GM23248 (cell line): ENCODE results near the gene SMARCA2. TPM values are rescaled to one million over a fixed set of nuclear protein-coding genes. Genes with fewer than 3 reads are reported as not detected.

Source experiments
- DNase-seq: peaks from one replicate; pipeline ENCODE4 v3.0.0-alpha.2; 2015
- H2AFZ ChIP-seq: fragments of 200-600 bp; sonication (generic); 2 replicates; pipeline ENCODE4 v1.6.1; 2016; ENCODE audit warnings: antibody characterized with exemption
- H3F3A ChIP-seq: fragments of 200-600 bp; sonication (generic); 2 replicates; pipeline ENCODE4 v1.6.1; 2016; ENCODE audit warnings: mild to moderate bottlenecking, antibody characterized with exemption, mixed run types; ENCODE audit not compliant: insufficient read depth
- H3K27ac ChIP-seq: fragments of 200-600 bp; sonication (generic); 2 replicates; pipeline ENCODE4 v1.5.1; 2016; ENCODE audit warnings: mild to moderate bottlenecking
- H3K27me3 ChIP-seq: fragments of 200-600 bp; sonication (generic); replicated peaks from 2 replicates; pipeline ENCODE4 v1.6.1; 2016; ENCODE audit warnings: mild to moderate bottlenecking; ENCODE audit not compliant: insufficient read depth
- H3K36me3 ChIP-seq: fragments of 200-600 bp; sonication (generic); 2 replicates; pipeline ENCODE4 v1.6.1; 2016; ENCODE audit warnings: low read depth, mild to moderate bottlenecking
- H3K4me1 ChIP-seq: fragments of 200-600 bp; sonication (generic); 2 replicates; pipeline ENCODE4 v1.6.1; 2016; ENCODE audit warnings: mild to moderate bottlenecking; ENCODE audit not compliant: insufficient read depth
- H3K4me2 ChIP-seq: fragments of 200-600 bp; sonication (generic); one replicate; pipeline ENCODE4 v1.6.1; 2016; ENCODE audit warnings: mild to moderate bottlenecking; ENCODE audit not compliant: unreplicated experiment
- H3K4me3 ChIP-seq: fragments of 200-600 bp; sonication (generic); 2 replicates; pipeline ENCODE4 v1.5.1; 2016; ENCODE audit warnings: mild to moderate bottlenecking
- H3K79me2 ChIP-seq: fragments of 200-600 bp; sonication (generic); 2 replicates; pipeline ENCODE4 v1.6.1; 2016; ENCODE audit warnings: mild to moderate bottlenecking; ENCODE audit not compliant: insufficient read depth
- H3K9ac ChIP-seq: fragments of 200-600 bp; sonication (generic); 2 replicates; pipeline ENCODE4 v1.6.1; 2016; ENCODE audit warnings: mild to moderate bottlenecking
- H3K9me2 ChIP-seq: fragments of 200-600 bp; sonication (generic); 2 replicates; pipeline ENCODE4 v1.6.1; 2016; ENCODE audit warnings: mixed run types, mild to moderate bottlenecking, moderate library complexity; ENCODE audit not compliant: insufficient read depth
- H3K9me3 ChIP-seq: fragments of 200-600 bp; sonication (generic); one replicate; pipeline ENCODE4 v1.6.1; 2017; ENCODE audit warnings: low read depth
- H4K20me1 ChIP-seq: fragments of 200-600 bp; sonication (generic); 2 replicates; pipeline ENCODE4 v1.6.0; 2016; ENCODE audit not compliant: insufficient read depth
- EZH2 ChIP-seq: fragments of 200-600 bp; sonication (generic); IDR thresholded peaks from 2 replicates; pipeline ENCODE4 v1.6.1; 2018; ENCODE audit warnings: antibody characterized with exemption, mild to moderate bottlenecking; ENCODE audit not compliant: insufficient read depth, poor library complexity, severe bottlenecking
- EZH2phosphoT487 ChIP-seq: fragments of 200-600 bp; sonication (generic); IDR thresholded peaks from 2 replicates; pipeline ENCODE4 v1.6.1; 2018; ENCODE audit warnings: antibody characterized with exemption, moderate library complexity, mild to moderate bottlenecking, low read depth; ENCODE audit not compliant: insufficient read depth
- WGBS, 2 experiments: methylation state at CpG; one replicate each; pipeline ENCODE4 v1.1.6; 2015 to 2017; ENCODE audit warnings: low lambda C conversion rate in 2 of 2, low coverage in 1 of 2; ENCODE audit errors: missing lambda C conversion rate in 2 of 2; 5-methylcytosine and 5-hydroxymethylcytosine counted together
- in situ Hi-C: fragments of 300-500 bp; cut with MboI; formaldehyde crosslinking; loops from 2 replicates; pipeline ENCODE4 v1.15.0; 2020
- polyA plus RNA-seq: library from polyadenylated mRNA; unstranded; fragments of >200 nt; fragmentation: Nextera tagmentation; extraction: Ambion mirVana; gene quantifications from 2 replicates; pipeline ENCODE4 v1.2.1, GENCODE V29; 2016
- total RNA-seq: library from RNA; depleted of rRNA; stranded (reverse); fragments of >200 nt; shearing (Covaris generic); gene quantifications from 2 replicates; pipeline ENCODE4 v1.2.3, GENCODE V29; 2014

SMARCA2 gene
- total and polyA plus RNA-seq, 2 experiments from 2014 or later = 26.7 to 47.4 TPM

GRCh38 chr9:2018764-2019558 lies 3.8 kb downstream of the SMARCA2 start:
- Histone ChIP-seq H3K79me2 (peaks cover 63% of the 10 kb centered on the region), H3F3A (peaks cover 34% of the 10 kb centered on the region), H2AFZ (peak overlapping the region; percentile 86), H3K9me2 (no peaks in the 10 kb centered on the region), H3K9ac (peak overlapping the region; percentile 85), H3K27ac (peak overlapping the region; percentile 87), H3K4me2 (peak overlapping the region; percentile 91), H4K20me1 (no peaks in the 10 kb centered on the region), H3K4me3 (peak overlapping the region; percentile 82), H3K9me3 (no peaks in the 10 kb centered on the region), H3K4me1 (peaks cover 20% of the 10 kb centered on the region), H3K36me3 (no peaks in the 10 kb centered on the region), H3K27me3 (no peaks in the 10 kb centered on the region)
- peak; percentile 28 for DNase-seq
- in situ Hi-C loops = no loop called here
- WGBS, 2 experiments = 26 to 37% methylated on average over 6 of the region's 6 CpGs
- TF ChIP-seq EZH2 (no peak), EZH2phosphoT487 (no peak)

- Histone ChIP-seq H4K20me1 (no peaks in the 10 kb centered on the region), H3K4me3 (no peak overlapping the region), H3K36me3 (no peaks in the 10 kb centered on the region), H3K79me2 (peaks cover 71% of the 10 kb centered on the region), H3K9me3 (no peaks in the 10 kb centered on the region), H3F3A (peaks cover 26% of the 10 kb centered on the region), H3K4me2 (peak overlapping the region; percentile 91), H3K27ac (no peak overlapping the region), H3K9me2 (no peaks in the 10 kb centered on the region), H3K9ac (no peak overlapping the region), H2AFZ (no peak overlapping the region), H3K27me3 (no peaks in the 10 kb centered on the region), H3K4me1 (peaks cover 18% of the 10 kb centered on the region)
- no peak for DNase-seq
- in situ Hi-C loops = no loop called here
- no peak for TF ChIP-seq EZH2
- TF ChIP-seq EZH2phosphoT487 = no peak
- 92 to 94% methylated on average over 1 of the region's 1 CpG for WGBS, 2 experiments
These were observed 4.6 kb downstream of the SMARCA2 start for GRCh38 chr9:2019723-2020122.

GRCh38 chr9:2021731-2022130 lies 6.6 kb downstream of the SMARCA2 start:
- TF ChIP-seq EZH2phosphoT487 = no peak
- TF ChIP-seq EZH2 = no peak
- WGBS, 2 experiments = 68 to 78% methylated on average over 7 of the region's 7 CpGs
- H3K9me2 ChIP-seq = no peaks in the 10 kb centered on the region
- H4K20me1 ChIP-seq = no peaks in the 10 kb centered on the region
- no peaks in the 10 kb centered on the region; the same call in 1 of the 2 replicates for H3K36me3 ChIP-seq
- in situ Hi-C loops = no loop called here
- no peak overlapping the region for H3K4me2 ChIP-seq
- no peak overlapping the region for H3K4me3 ChIP-seq
- H2AFZ ChIP-seq = no peak overlapping the region
- H3K4me1 ChIP-seq = peaks cover 18% of the 10 kb centered on the region
- DNase-seq = no peak
- H3K9me3 ChIP-seq = no peaks in the 10 kb centered on the region
- no peaks in the 10 kb centered on the region for H3K27me3 ChIP-seq
- peaks cover 91% of the 10 kb centered on the region for H3K79me2 ChIP-seq
- peaks cover 21% of the 10 kb centered on the region for H3F3A ChIP-seq
- no peak overlapping the region for H3K27ac ChIP-seq
- no peak overlapping the region for H3K9ac ChIP-seq

DNA sequence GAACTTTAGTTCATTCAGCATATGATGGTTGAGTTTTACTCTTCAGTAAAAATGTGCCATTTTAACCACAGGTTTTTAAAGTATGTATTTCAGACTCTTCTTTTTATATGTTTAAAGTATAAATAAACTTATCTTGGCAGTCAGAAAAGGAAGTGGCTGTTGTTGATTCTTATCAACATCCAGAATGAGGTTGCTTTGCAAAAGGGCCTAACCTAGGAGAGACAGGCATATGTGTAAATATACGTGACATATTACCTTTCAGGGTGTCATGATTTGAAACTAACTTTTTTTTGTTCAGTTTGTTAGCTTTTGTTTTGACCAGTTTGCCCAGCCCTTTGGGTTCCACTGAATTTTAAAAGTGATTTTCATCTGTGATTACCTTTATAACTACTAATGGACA lies 7.4 kb downstream of the SMARCA2 start:
- WGBS, 2 experiments = 92 to 100% methylated on average over 1 of the region's 1 CpG
- no peak for TF ChIP-seq EZH2phosphoT487
- no peak for TF ChIP-seq EZH2
- in situ Hi-C loops = no loop called here
- peaks cover 18% of the 10 kb centered on the region for H3K4me1 ChIP-seq
- peaks cover 99% of the 10 kb centered on the region for H3K79me2 ChIP-seq
- H3K9me2 ChIP-seq = no peaks in the 10 kb centered on the region
- no peaks in the 10 kb centered on the region; the same call in 1 of the 2 replicates for H3K36me3 ChIP-seq
- H4K20me1 ChIP-seq = no peaks in the 10 kb centered on the region
- H3K27me3 ChIP-seq = no peaks in the 10 kb centered on the region
- H2AFZ ChIP-seq = no peak overlapping the region
- H3K9me3 ChIP-seq = no peaks in the 10 kb centered on the region
- no peak overlapping the region for H3K9ac ChIP-seq
- H3F3A ChIP-seq = peaks cover 21% of the 10 kb centered on the region
- DNase-seq = no peak
- H3K27ac ChIP-seq = no peak overlapping the region
- H3K4me2 ChIP-seq = no peak overlapping the region
- H3K4me3 ChIP-seq = no peak overlapping the region
